ENCODE results near the gene CFAP107. TPM values are rescaled to one million over a fixed set of nuclear protein-coding genes. Genes with fewer than 3 reads are reported as not detected.

Gene CFAP107
- total RNA-seq, 1 donor from 2014 or later = not detected

DNA sequence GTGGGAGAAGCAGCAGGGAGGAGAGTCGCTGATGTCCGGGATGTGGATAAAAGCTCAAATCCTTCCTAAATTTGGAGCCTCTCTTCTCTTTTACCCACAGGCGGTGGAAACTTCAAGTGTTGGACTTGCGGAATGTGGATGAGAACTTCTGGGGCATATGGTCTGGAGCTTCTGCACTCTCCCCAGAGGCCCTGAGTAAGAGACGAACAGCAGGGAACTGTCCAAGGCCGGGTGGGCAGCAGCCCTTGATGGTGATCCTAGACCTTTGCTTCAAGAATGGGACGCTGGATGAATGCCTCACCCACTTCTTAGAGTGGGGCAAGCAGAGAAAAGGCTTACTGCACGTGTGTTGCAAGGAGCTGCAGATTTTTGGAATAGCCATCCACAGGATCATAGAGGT, 29.4 kb downstream of the CFAP107 start:
- no peak overlapping the region for H3K4me3 ChIP-seq (ENCODE audit: insufficient read depth, low read depth, low read length)
- H3K27me3 Mint-ChIP-seq (ENCODE audit: low read depth, unreplicated experiment) = peaks cover 24% of the 10 kb centered on the region
- no peak for FAIRE-seq
- H2AFZ ChIP-seq (ENCODE audit: low read depth, low read length) = no peak overlapping the region
- no peaks in the 10 kb centered on the region for H3K79me2 ChIP-seq (ENCODE audit: insufficient read depth, low read length)
- no peak overlapping the region for H3K27ac Mint-ChIP-seq (ENCODE audit: unreplicated experiment)
- no peaks in the 10 kb centered on the region for H3K27me3 ChIP-seq (ENCODE audit: insufficient read depth, low read length)
- TF ChIP-seq, protein P1, sequence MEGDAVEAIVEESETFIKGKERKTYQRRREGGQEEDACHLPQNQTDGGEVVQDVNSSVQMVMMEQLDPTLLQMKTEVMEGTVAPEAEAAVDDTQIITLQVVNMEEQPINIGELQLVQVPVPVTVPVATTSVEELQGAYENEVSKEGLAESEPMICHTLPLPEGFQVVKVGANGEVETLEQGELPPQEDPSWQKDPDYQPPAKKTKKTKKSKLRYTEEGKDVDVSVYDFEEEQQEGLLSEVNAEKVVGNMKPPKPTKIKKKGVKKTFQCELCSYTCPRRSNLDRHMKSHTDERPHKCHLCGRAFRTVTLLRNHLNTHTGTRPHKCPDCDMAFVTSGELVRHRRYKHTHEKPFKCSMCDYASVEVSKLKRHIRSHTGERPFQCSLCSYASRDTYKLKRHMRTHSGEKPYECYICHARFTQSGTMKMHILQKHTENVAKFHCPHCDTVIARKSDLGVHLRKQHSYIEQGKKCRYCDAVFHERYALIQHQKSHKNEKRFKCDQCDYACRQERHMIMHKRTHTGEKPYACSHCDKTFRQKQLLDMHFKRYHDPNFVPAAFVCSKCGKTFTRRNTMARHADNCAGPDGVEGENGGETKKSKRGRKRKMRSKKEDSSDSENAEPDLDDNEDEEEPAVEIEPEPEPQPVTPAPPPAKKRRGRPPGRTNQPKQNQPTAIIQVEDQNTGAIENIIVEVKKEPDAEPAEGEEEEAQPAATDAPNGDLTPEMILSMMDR (IDR thresholded peaks at IDR 0.05; ENCODE audit: insufficient read depth, low read depth, low read length) = no peak
- TF ChIP-seq EZH2 (IDR thresholded peaks at IDR 0.05; ENCODE audit: insufficient read depth, low read length) = no peak
- H3K36me3 ChIP-seq (ENCODE audit: insufficient read depth, low read length) = no peaks in the 10 kb centered on the region
- no peak overlapping the region for H3K4me3 Mint-ChIP-seq (ENCODE audit: unreplicated experiment)
- no peak overlapping the region for H3K27ac ChIP-seq (ENCODE audit: low read depth, low read length)
- no peaks in the 10 kb centered on the region for H3K4me1 Mint-ChIP-seq (ENCODE audit: low read depth, unreplicated experiment)
- peaks cover 6% of the 10 kb centered on the region for H3K9me3 Mint-ChIP-seq (ENCODE audit: unreplicated experiment)
- no peak overlapping the region for H3K4me2 ChIP-seq (ENCODE audit: low read length)
- no peak for DNase-seq (ENCODE audit: low read depth)
- no peaks in the 10 kb centered on the region for H3K9me3 ChIP-seq (ENCODE audit: insufficient read depth, low read depth, low read length)
- no peaks in the 10 kb centered on the region for H4K20me1 ChIP-seq (ENCODE audit: insufficient read depth, low read length)
- no peak overlapping the region for H3K9ac ChIP-seq (ENCODE audit: low read length)
- H3K4me1 ChIP-seq (ENCODE audit: insufficient read depth, low read length) = no peaks in the 10 kb centered on the region
- H3K36me3 Mint-ChIP-seq (ENCODE audit: low read depth, unreplicated experiment) = peaks cover 3% of the 10 kb centered on the region

DNA sequence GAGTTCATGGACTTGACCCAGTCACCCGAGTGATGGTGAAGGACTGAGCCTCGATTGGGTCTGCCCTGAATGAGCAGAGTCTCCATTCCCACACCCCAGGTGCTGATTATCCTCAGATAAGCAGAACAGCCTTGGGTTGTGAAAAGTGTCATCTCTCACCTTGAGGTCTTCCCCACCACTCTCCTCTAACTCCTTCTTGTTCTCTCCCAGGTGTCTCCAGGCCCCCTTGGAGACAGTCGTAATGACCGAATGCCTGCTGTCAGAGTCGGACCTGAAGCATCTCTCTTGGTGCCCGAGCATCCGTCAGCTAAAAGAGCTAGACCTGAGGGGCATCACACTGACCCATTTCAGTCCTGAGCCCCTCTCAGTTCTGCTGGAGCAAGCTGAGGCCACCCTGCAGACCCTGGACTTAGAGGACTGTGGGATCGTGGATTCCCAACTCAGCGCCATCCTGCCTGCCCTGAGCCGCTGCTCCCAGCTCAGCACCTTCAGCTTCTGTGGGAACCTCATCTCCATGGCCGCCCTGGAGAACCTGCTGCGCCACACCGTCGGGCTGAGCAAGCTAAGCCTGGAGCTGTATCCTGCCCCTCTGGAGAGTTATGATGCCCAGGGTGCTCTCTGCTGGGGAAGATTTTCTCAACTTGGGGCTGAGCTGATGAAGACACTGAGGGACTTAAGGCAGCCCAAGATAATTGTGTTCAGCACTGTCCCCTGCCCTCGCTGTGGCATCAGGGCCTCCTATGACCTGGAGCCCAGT, 31.0 kb downstream of the CFAP107 start:
- Histone ChIP-seq H3K79me2 (ENCODE audit: insufficient read depth, low read length) (no peaks in the 10 kb centered on the region), H3K4me2 (ENCODE audit: low read length) (no peak overlapping the region), H3K4me3 (ENCODE audit: insufficient read depth, low read depth, low read length) (no peak overlapping the region), H2AFZ (ENCODE audit: low read depth, low read length) (no peak overlapping the region), H3K27me3 (ENCODE audit: insufficient read depth, low read length) (no peaks in the 10 kb centered on the region), H3K9me3 (ENCODE audit: insufficient read depth, low read depth, low read length) (no peaks in the 10 kb centered on the region), H3K27ac (ENCODE audit: low read depth, low read length) (no peak overlapping the region), H3K9ac (ENCODE audit: low read length) (no peak overlapping the region), H3K36me3 (ENCODE audit: insufficient read depth, low read length) (no peaks in the 10 kb centered on the region), H3K4me1 (ENCODE audit: insufficient read depth, low read length) (no peaks in the 10 kb centered on the region), H4K20me1 (ENCODE audit: insufficient read depth, low read length) (no peaks in the 10 kb centered on the region)
- Mint-ChIP-seq H3K4me3 (ENCODE audit: unreplicated experiment) (no peak overlapping the region), H3K4me1 (ENCODE audit: low read depth, unreplicated experiment) (no peaks in the 10 kb centered on the region), H3K36me3 (ENCODE audit: low read depth, unreplicated experiment) (peaks cover 3% of the 10 kb centered on the region), H3K27ac (ENCODE audit: unreplicated experiment) (no peak overlapping the region), H3K27me3 (ENCODE audit: low read depth, unreplicated experiment) (peaks cover 12% of the 10 kb centered on the region), H3K9me3 (ENCODE audit: unreplicated experiment) (peaks cover 6% of the 10 kb centered on the region)
- DNase-seq (ENCODE audit: low read depth) = no peak
- no peak for TF ChIP-seq EZH2 (IDR thresholded peaks at IDR 0.05; ENCODE audit: insufficient read depth, low read length)
- TF ChIP-seq, protein P1 (IDR thresholded peaks at IDR 0.05; ENCODE audit: insufficient read depth, low read depth, low read length) = no peak
- FAIRE-seq = no peak

DNA sequence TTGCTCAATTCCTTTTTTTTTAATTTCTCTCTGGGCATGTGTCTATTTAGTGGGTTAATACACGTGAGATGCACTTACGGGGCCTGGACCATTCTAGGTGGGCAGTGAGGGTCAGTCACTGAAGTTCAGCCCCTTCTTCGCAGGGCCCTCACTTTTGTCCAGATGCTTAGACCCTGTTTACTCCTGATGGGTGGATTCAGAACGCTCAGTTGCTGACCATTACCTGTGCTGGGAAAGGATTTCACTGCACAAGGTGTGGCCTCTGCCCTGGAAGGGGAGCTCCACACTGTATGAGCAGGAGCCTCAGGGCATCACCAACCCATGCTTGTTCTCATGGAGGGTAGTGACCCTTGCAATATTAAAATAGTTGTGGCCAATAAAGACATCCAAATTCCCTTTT, 32.1 kb downstream of the CFAP107 start:
- H3K27me3 ChIP-seq (ENCODE audit: insufficient read depth, low read length) = no peaks in the 10 kb centered on the region
- no peaks in the 10 kb centered on the region for H3K4me1 Mint-ChIP-seq (ENCODE audit: low read depth, unreplicated experiment)
- no peaks in the 10 kb centered on the region for H3K79me2 ChIP-seq (ENCODE audit: insufficient read depth, low read length)
- H3K36me3 Mint-ChIP-seq (ENCODE audit: low read depth, unreplicated experiment) = peaks cover 3% of the 10 kb centered on the region
- H3K27ac Mint-ChIP-seq (ENCODE audit: unreplicated experiment) = no peak overlapping the region
- TF ChIP-seq, protein P1 (IDR thresholded peaks at IDR 0.05; ENCODE audit: insufficient read depth, low read depth, low read length) = no peak
- TF ChIP-seq EZH2 (IDR thresholded peaks at IDR 0.05; ENCODE audit: insufficient read depth, low read length) = no peak
- no peak for FAIRE-seq
- H3K36me3 ChIP-seq (ENCODE audit: insufficient read depth, low read length) = no peaks in the 10 kb centered on the region
- H3K4me1 ChIP-seq (ENCODE audit: insufficient read depth, low read length) = no peaks in the 10 kb centered on the region
- H3K4me3 Mint-ChIP-seq (ENCODE audit: unreplicated experiment) = no peak overlapping the region
- no peak overlapping the region for H2AFZ ChIP-seq (ENCODE audit: low read depth, low read length)
- H3K9me3 Mint-ChIP-seq (ENCODE audit: unreplicated experiment) = peaks cover 6% of the 10 kb centered on the region
- no peak overlapping the region for H3K4me3 ChIP-seq (ENCODE audit: insufficient read depth, low read depth, low read length)
- H4K20me1 ChIP-seq (ENCODE audit: insufficient read depth, low read length) = no peaks in the 10 kb centered on the region
- no peak overlapping the region for H3K9ac ChIP-seq (ENCODE audit: low read length)
- no peak for DNase-seq (ENCODE audit: low read depth)
- H3K4me2 ChIP-seq (ENCODE audit: low read length) = no peak overlapping the region
- no peaks in the 10 kb centered on the region for H3K9me3 ChIP-seq (ENCODE audit: insufficient read depth, low read depth, low read length)
- no peak overlapping the region for H3K27ac ChIP-seq (ENCODE audit: low read depth, low read length)
- H3K27me3 Mint-ChIP-seq (ENCODE audit: low read depth, unreplicated experiment) = peaks cover 12% of the 10 kb centered on the region

Data from astrocyte (in vitro differentiated cells and primary cell).